ENCODE measurements around the gene AHDC1. TPM values are rescaled to one million over a fixed set of nuclear protein-coding genes. Genes with fewer than 3 reads are reported as not detected.

The AHDC1 gene
- total and polyA plus RNA-seq, 9 of the 15 experiments (the other 6 are each of a cell fraction or from before 2014, with no cell fraction given): 0.21 to 36.4 (median 4.7) TPM

DNA sequence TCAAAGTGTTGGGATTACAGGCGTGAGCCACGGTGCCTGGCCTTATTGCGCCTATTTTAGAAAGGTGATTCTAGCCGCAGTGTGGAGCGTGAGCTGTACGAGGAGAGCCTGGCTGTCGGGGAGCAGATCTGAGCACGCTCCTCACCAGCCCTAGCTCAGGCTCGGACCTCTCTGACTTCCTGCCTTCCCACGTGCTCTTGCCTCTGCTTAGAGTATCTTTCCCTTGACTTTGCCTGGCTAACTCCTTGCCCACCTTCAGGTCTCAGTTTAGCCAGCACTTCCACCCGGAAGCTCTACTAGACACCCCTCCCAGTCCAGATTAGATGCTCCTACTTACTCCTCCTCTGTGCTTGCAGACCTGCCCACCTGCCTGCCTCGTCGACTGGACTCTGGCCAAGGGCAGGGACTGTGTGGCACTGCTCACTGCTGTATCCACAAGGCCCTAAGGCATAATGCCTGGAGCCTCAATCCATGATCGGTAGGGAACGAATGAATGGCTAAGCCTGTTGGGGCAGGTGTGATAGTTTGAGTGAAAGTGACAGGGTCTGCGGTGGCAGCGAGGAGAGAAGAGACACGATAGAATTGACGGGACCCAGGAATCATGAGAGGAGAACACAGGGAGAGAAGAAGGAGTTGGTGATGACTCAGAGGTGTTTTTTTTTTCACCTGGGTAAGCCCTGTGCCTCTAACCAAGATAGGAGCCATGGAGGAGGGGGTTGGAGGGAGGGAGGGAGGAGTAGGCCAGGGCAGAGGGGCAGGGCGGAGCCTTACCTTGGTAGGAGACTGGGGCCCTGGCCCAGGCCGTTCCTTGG lies 85.8 kb downstream of the AHDC1 start (continued):
- TF ChIP-seq, protein P1, sequence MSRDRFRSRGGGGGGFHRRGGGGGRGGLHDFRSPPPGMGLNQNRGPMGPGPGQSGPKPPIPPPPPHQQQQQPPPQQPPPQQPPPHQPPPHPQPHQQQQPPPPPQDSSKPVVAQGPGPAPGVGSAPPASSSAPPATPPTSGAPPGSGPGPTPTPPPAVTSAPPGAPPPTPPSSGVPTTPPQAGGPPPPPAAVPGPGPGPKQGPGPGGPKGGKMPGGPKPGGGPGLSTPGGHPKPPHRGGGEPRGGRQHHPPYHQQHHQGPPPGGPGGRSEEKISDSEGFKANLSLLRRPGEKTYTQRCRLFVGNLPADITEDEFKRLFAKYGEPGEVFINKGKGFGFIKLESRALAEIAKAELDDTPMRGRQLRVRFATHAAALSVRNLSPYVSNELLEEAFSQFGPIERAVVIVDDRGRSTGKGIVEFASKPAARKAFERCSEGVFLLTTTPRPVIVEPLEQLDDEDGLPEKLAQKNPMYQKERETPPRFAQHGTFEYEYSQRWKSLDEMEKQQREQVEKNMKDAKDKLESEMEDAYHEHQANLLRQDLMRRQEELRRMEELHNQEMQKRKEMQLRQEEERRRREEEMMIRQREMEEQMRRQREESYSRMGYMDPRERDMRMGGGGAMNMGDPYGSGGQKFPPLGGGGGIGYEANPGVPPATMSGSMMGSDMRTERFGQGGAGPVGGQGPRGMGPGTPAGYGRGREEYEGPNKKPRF (IDR thresholded peaks at IDR 0.05; ENCODE audit: low read depth, low read length): no peak
- no peak for TF ChIP-seq ZNF347 (CRISPR knock-in tag; IDR thresholded peaks at IDR 0.05; ENCODE audit: low read depth)
- TF ChIP-seq, protein P2, sequence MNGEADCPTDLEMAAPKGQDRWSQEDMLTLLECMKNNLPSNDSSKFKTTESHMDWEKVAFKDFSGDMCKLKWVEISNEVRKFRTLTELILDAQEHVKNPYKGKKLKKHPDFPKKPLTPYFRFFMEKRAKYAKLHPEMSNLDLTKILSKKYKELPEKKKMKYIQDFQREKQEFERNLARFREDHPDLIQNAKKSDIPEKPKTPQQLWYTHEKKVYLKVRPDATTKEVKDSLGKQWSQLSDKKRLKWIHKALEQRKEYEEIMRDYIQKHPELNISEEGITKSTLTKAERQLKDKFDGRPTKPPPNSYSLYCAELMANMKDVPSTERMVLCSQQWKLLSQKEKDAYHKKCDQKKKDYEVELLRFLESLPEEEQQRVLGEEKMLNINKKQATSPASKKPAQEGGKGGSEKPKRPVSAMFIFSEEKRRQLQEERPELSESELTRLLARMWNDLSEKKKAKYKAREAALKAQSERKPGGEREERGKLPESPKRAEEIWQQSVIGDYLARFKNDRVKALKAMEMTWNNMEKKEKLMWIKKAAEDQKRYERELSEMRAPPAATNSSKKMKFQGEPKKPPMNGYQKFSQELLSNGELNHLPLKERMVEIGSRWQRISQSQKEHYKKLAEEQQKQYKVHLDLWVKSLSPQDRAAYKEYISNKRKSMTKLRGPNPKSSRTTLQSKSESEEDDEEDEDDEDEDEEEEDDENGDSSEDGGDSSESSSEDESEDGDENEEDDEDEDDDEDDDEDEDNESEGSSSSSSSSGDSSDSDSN (IDR thresholded peaks at IDR 0.05; ENCODE audit: borderline replicate concordance in 1 of 2, low read depth in 2 of 2, low read length in 2 of 2): no peak
- TF ChIP-seq ARHGAP35 (IDR thresholded peaks at IDR 0.05; ENCODE audit: partially characterized antibody): peak; percentile 28
- no peak for TF ChIP-seq TAF7 (tag; IDR thresholded peaks at IDR 0.05)
- TF ChIP-seq ZNF274 (IDR thresholded peaks at IDR 0.05; ENCODE audit: borderline replicate concordance, low read depth, low read length): no peak
- TF ChIP-seq, protein P3, sequence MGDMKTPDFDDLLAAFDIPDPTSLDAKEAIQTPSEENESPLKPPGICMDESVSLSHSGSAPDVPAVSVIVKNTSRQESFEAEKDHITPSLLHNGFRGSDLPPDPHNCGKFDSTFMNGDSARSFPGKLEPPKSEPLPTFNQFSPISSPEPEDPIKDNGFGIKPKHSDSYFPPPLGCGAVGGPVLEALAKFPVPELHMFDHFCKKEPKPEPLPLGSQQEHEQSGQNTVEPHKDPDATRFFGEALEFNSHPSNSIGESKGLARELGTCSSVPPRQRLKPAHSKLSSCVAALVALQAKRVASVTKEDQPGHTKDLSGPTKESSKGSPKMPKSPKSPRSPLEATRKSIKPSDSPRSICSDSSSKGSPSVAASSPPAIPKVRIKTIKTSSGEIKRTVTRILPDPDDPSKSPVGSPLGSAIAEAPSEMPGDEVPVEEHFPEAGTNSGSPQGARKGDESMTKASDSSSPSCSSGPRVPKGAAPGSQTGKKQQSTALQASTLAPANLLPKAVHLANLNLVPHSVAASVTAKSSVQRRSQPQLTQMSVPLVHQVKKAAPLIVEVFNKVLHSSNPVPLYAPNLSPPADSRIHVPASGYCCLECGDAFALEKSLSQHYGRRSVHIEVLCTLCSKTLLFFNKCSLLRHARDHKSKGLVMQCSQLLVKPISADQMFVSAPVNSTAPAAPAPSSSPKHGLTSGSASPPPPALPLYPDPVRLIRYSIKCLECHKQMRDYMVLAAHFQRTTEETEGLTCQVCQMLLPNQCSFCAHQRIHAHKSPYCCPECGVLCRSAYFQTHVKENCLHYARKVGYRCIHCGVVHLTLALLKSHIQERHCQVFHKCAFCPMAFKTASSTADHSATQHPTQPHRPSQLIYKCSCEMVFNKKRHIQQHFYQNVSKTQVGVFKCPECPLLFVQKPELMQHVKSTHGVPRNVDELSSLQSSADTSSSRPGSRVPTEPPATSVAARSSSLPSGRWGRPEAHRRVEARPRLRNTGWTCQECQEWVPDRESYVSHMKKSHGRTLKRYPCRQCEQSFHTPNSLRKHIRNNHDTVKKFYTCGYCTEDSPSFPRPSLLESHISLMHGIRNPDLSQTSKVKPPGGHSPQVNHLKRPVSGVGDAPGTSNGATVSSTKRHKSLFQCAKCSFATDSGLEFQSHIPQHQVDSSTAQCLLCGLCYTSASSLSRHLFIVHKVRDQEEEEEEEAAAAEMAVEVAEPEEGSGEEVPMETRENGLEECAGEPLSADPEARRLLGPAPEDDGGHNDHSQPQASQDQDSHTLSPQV (IDR thresholded peaks at IDR 0.05): peak; percentile 86
- TF ChIP-seq RHOXF2B (CRISPR knock-in tag; conservative IDR thresholded peaks at IDR 0.05): no peak

Measured in K562 (cell line).